GM18505 (cell line): Measurements from ENCODE around the gene EYA4.

ENCODE experiments used
- ATAC-seq: cut with Tn5 transposase; IDR thresholded peaks from one replicate; pipeline ENCODE4 v1.9.1; 2021; ENCODE audit not compliant: unreplicated experiment
- POLR2A ChIP-seq: IDR thresholded peaks from 4 replicates; pipeline ENCODE4 v1.6.1; 2011; ENCODE audit warnings: borderline replicate concordance; ENCODE audit not compliant: insufficient read depth, insufficient read length; ENCODE audit errors: extremely low read depth

Gene EYA4

GRCh38 chr6:133230052-133230451, 11.1 kb upstream of the EYA4 start:
- no peak for TF ChIP-seq POLR2A
- no peak for ATAC-seq

GRCh38 chr6:133235221-133235620, 5.9 kb upstream of the EYA4 start:
- ATAC-seq: no peak
- no peak for TF ChIP-seq POLR2A

GRCh38 chr6:133236932-133237331, 4.2 kb upstream of the EYA4 start:
- ATAC-seq: no peak
- no peak for TF ChIP-seq POLR2A

- ATAC-seq: no peak
Measured at GRCh38 chr6:133240511-133241085, 559 bp upstream of the EYA4 start.

GRCh38 chr6:133241901-133242636, 912 bp downstream of the EYA4 start:
- ATAC-seq: no peak
- TF ChIP-seq POLR2A: no peak

More at GRCh38 chr6:133240511-133241085, 559 bp upstream of the EYA4 start:
- TF ChIP-seq POLR2A: no peak

GRCh38 chr6:133242637-133243585, 1.8 kb downstream of the EYA4 start:
- no peak for TF ChIP-seq POLR2A
- no peak for ATAC-seq

- no peak for ATAC-seq
- TF ChIP-seq POLR2A: no peak
Measured at GRCh38 chr6:133243723-133244305, 2.7 kb downstream of the EYA4 start.

GRCh38 chr6:133244519-133244918, 3.4 kb downstream of the EYA4 start:
- no peak for ATAC-seq
- TF ChIP-seq POLR2A: no peak

- no peak for TF ChIP-seq POLR2A
- ATAC-seq: no peak
Measured at GRCh38 chr6:133245007-133245406, 3.9 kb downstream of the EYA4 start.

- ATAC-seq: no peak
- no peak for TF ChIP-seq POLR2A
Measured at GRCh38 chr6:133245422-133245903, 4.3 kb downstream of the EYA4 start.

GRCh38 chr6:133247581-133247980, 6.4 kb downstream of the EYA4 start:
- ATAC-seq: no peak
- no peak for TF ChIP-seq POLR2A

GRCh38 chr6:133248241-133249001, 7.3 kb downstream of the EYA4 start:
- ATAC-seq: no peak
- TF ChIP-seq POLR2A: no peak
